HG03097 (cell line): ENCODE results near the gene TRPT1.

Source experiments
- ATAC-seq: cut with Tn5 transposase; IDR thresholded peaks from one replicate; pipeline ENCODE4 v1.9.1; 2021; ENCODE audit not compliant: unreplicated experiment, low FRiP score

Gene TRPT1

GRCh38 chr11:64231546-64231945 lies 5.6 kb upstream of the TRPT1 start:
- no peak for ATAC-seq

- ATAC-seq = no peak
Observed at GRCh38 chr11:64230985-64231365, 5.0 kb upstream of the TRPT1 start.

GRCh38 chr11:64230171-64230984 lies 4.4 kb upstream of the TRPT1 start, which contains the start of gene DNAJC4:
Gene DNAJC4 (plus strand): TSS chr11:64230548. CDS start chr11:64230855, 307 bp downstream.
- peak; percentile 38 for ATAC-seq

- ATAC-seq = no peak
Observed at GRCh38 chr11:64229744-64230170, 3.8 kb upstream of the TRPT1 start.

GRCh38 chr11:64229090-64229743 lies 3.2 kb upstream of the TRPT1 start:
- no peak for ATAC-seq

GRCh38 chr11:64227405-64227956 lies 1.5 kb upstream of the TRPT1 start:
- no peak for ATAC-seq

GRCh38 chr11:64226507-64227051 lies 593 bp upstream of the TRPT1 start:
- ATAC-seq = no peak

- no peak for ATAC-seq
Observed at GRCh38 chr11:64224891-64225607, 937 bp downstream of the TRPT1 start.

- ATAC-seq = no peak
Observed at GRCh38 chr11:64224151-64224890, 1.7 kb downstream of the TRPT1 start.

- ATAC-seq = no peak
Observed at GRCh38 chr11:64223001-64223651, 2.9 kb downstream of the TRPT1 start.

- ATAC-seq = no peak
Observed at GRCh38 chr11:64222651-64223000, 3.4 kb downstream of the TRPT1 start.

- no peak for ATAC-seq
Observed at GRCh38 chr11:64220798-64221197, 5.2 kb downstream of the TRPT1 start.

- ATAC-seq = no peak
Observed at GRCh38 chr11:64220271-64220670, 5.7 kb downstream of the TRPT1 start.

- no peak for ATAC-seq
Observed at GRCh38 chr11:64219755-64220154, 6.2 kb downstream of the TRPT1 start.

GRCh38 chr11:64219354-64219684 lies 6.7 kb downstream of the TRPT1 start:
- ATAC-seq = no peak

- ATAC-seq = no peak
Observed at GRCh38 chr11:64218628-64219353, 7.2 kb downstream of the TRPT1 start.

GRCh38 chr11:64216879-64217278 lies 9.1 kb downstream of the TRPT1 start:
- ATAC-seq = no peak

GRCh38 chr11:64211181-64211872 lies 14.7 kb downstream of the TRPT1 start:
- ATAC-seq = no peak
